ENCODE measurements around the gene LCN15. TPM values are rescaled to one million over a fixed set of nuclear protein-coding genes. Genes with fewer than 3 reads are reported as not detected.

Gene LCN15
- total RNA-seq, 2 experiments from 2014 or later, result not detected

DNA sequence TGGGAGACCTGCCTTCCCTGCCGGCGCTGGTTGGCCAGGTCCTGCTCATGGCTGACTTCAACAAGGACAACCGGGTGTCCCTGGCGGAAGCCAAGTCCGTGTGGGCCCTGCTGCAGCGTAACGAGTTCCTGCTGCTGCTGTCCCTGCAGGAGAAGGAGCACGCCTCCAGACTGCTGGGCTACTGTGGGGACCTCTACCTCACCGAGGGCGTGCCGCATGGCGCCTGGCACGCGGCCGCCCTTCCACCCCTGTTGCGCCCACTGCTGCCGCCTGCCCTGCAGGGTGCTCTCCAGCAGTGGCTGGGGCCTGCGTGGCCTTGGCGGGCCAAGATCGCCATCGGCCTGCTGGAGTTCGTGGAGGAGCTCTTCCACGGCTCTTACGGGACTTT is 41.4 kb downstream of the LCN15 start:
- H3K9me3 Mint-ChIP-seq, result no peaks in the 10 kb centered on the region
- TF ChIP-seq, protein P1, sequence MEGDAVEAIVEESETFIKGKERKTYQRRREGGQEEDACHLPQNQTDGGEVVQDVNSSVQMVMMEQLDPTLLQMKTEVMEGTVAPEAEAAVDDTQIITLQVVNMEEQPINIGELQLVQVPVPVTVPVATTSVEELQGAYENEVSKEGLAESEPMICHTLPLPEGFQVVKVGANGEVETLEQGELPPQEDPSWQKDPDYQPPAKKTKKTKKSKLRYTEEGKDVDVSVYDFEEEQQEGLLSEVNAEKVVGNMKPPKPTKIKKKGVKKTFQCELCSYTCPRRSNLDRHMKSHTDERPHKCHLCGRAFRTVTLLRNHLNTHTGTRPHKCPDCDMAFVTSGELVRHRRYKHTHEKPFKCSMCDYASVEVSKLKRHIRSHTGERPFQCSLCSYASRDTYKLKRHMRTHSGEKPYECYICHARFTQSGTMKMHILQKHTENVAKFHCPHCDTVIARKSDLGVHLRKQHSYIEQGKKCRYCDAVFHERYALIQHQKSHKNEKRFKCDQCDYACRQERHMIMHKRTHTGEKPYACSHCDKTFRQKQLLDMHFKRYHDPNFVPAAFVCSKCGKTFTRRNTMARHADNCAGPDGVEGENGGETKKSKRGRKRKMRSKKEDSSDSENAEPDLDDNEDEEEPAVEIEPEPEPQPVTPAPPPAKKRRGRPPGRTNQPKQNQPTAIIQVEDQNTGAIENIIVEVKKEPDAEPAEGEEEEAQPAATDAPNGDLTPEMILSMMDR (IDR thresholded peaks at IDR 0.05), result no peak
- CTCF ChIA-PET, result no interaction called here
- H3K4me3 Mint-ChIP-seq, result peak overlapping the region; percentile 4
- peaks cover 54% of the 10 kb centered on the region for H3K36me3 ChIP-seq (ENCODE audit: insufficient read depth, low read length)
- no peak overlapping the region for H3K27ac Mint-ChIP-seq
- intact Hi-C loops (cut with DNase I, micrococcal nuclease), result no loop called here
- ATAC-seq (ENCODE audit: poor library complexity) (no peak), DNase-seq (peak in 1 of 14 experiments; percentile 3)
- peaks cover 54% of the 10 kb centered on the region for H3K36me3 Mint-ChIP-seq (ENCODE audit: low read depth)
- no peaks in the 10 kb centered on the region for H3K27me3 ChIP-seq (ENCODE audit: control insufficient read depth in 1 of 2, insufficient read depth in 2 of 2, low read length in 2 of 2)
- peaks cover 24% of the 10 kb centered on the region for H3K4me1 Mint-ChIP-seq (ENCODE audit: low read depth)
- H3K4me1 ChIP-seq (ENCODE audit: insufficient read depth, low read length), result peaks cover 40% of the 10 kb centered on the region
- POLR2A ChIA-PET, result interaction anchor here (2.6 kb wide), 1 partner anchor 9 kb away, joined by 10 read pairs; no protein-coding TSS in a partner anchor
- no peak overlapping the region for H3K4me3 ChIP-seq (ENCODE audit: low read length)
- no peak overlapping the region for H3K27ac ChIP-seq (ENCODE audit: low read depth in 1 of 2, low read length in 2 of 2)
- H3K27me3 Mint-ChIP-seq, result peaks cover 7% of the 10 kb centered on the region
- H3K9me3 ChIP-seq (ENCODE audit: control insufficient read depth in 1 of 2, insufficient read depth in 1 of 2, low read length in 2 of 2), result no peaks in the 10 kb centered on the region

DNA sequence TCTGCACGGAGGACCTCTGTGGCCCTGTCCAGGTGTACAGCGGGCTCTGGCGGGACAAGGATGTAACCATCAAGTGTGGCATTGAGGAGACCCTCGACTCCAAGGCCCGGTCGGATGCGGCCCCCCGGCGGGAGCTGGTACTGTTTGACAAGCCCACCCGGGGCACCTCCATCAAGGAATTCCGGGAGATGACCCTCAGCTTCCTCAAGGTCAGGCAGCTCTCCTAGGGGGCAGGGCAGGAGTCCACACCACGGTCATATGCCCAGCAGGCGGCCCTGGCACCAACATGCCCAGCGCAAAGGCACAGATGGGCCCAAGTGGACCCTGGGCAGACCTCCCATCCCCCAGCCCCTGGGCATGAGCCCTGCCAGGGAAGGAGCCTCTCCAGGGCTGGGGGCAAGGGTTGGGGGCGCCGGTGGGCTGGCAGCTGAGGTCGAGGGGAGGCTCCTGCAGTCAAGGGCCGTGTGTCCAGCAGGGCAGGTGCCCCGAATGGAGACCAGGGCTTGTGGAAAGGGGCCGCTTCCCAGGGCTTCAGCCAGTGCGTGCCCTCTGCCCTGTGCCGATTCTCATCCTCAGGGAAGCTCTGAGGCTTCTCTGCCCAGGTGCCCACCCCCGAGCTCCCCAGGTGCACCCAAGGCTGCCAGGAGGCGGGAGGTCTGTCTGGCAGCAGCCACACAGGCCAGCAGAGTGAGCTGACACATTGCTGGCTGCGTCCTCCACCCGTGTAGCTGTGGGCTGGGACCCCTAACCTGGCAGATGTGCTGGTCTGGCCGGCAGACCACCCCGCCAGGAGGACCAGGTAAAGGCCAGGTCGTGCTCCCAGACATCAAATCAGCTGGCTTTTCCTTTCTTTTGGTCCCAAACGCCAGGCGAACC is 42.0 kb downstream of the LCN15 start:
- no peak overlapping the region for H3K27ac Mint-ChIP-seq
- H3K4me3 ChIP-seq (ENCODE audit: low read length), result no peak overlapping the region
- no peaks in the 10 kb centered on the region for H3K9me3 Mint-ChIP-seq
- peaks cover 36% of the 10 kb centered on the region for H3K4me1 ChIP-seq (ENCODE audit: insufficient read depth, low read length)
- H3K9me3 ChIP-seq (ENCODE audit: control insufficient read depth in 1 of 2, insufficient read depth in 1 of 2, low read length in 2 of 2), result no peaks in the 10 kb centered on the region
- H3K4me1 Mint-ChIP-seq (ENCODE audit: low read depth), result peaks cover 21% of the 10 kb centered on the region
- H3K27me3 ChIP-seq (ENCODE audit: control insufficient read depth in 1 of 2, insufficient read depth in 2 of 2, low read length in 2 of 2), result no peaks in the 10 kb centered on the region
- TF ChIP-seq, protein P1 (IDR thresholded peaks at IDR 0.05), result no peak
- intact Hi-C loops (cut with DNase I, micrococcal nuclease), result no loop called here
- ChIA-PET POLR2A (interaction anchor here (2.6 kb wide), 1 partner anchor 8 kb away, joined by 10 read pairs; no protein-coding TSS in a partner anchor), CTCF (no interaction called here)
- ATAC-seq (ENCODE audit: poor library complexity), result no peak
- DNase-seq, result peak in 1 of 14 experiments; percentile 1
- H3K4me3 Mint-ChIP-seq, result no peak overlapping the region
- H3K27ac ChIP-seq (ENCODE audit: low read depth in 1 of 2, low read length in 2 of 2), result no peak overlapping the region
- H3K36me3 Mint-ChIP-seq (ENCODE audit: low read depth), result peaks cover 49% of the 10 kb centered on the region
- peaks cover 4% of the 10 kb centered on the region for H3K27me3 Mint-ChIP-seq
- H3K36me3 ChIP-seq (ENCODE audit: insufficient read depth, low read length), result peaks cover 54% of the 10 kb centered on the region

DNA sequence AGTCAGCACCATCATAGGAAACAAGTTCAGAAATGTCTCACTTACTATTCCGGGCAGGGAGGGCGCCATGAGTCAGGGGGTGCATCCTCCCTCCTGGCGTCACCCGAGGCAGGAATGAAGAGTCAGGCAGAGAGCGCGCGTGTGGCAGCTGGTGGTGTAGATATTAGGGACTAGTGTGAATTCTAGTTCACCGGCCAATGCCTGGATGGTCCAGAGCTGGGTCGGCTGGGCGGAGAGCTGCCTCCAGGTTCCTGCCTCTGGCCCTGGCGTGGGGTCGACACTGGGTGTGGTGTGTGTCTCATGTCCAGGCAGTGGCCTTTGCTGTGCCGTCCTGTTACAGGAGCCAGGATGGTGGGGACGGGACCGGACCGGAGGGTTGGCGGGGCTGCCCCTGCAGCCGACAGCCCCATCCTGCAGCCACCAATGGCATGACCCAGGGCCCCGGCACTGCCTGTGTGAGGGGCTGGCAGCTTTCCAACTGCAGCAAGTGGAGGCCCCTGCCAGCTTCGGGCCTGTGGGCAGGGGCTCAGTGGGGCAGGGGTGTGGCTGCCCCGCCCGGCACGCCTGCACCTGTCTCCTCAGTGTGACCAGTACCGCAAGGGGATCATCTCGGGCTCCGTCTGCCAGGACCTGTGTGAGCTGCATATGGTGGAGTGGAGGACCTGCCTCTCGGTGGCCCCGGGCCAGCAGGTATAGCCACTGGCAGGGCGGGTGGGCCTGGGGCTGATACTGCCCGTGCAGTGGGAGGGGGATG is 42.8 kb downstream of the LCN15 start:
- peak in 1 of 14 experiments; percentile 30 for DNase-seq
- ATAC-seq (ENCODE audit: poor library complexity), result no peak
- Histone ChIP-seq H3K4me1 (ENCODE audit: insufficient read depth, low read length) (peaks cover 28% of the 10 kb centered on the region), H3K9me3 (ENCODE audit: control insufficient read depth in 1 of 2, insufficient read depth in 1 of 2, low read length in 2 of 2) (no peaks in the 10 kb centered on the region), H3K4me3 (ENCODE audit: low read length) (no peak overlapping the region), H3K36me3 (ENCODE audit: insufficient read depth, low read length) (peaks cover 50% of the 10 kb centered on the region), H3K27ac (ENCODE audit: low read depth in 1 of 2, low read length in 2 of 2) (no peak overlapping the region), H3K27me3 (ENCODE audit: control insufficient read depth in 1 of 2, insufficient read depth in 2 of 2, low read length in 2 of 2) (no peaks in the 10 kb centered on the region)
- Mint-ChIP-seq H3K9me3 (no peaks in the 10 kb centered on the region), H3K36me3 (ENCODE audit: low read depth) (peaks cover 43% of the 10 kb centered on the region), H3K4me1 (ENCODE audit: low read depth) (peaks cover 15% of the 10 kb centered on the region), H3K4me3 (no peak overlapping the region), H3K27ac (peak overlapping the region; percentile 36), H3K27me3 (no peaks in the 10 kb centered on the region)
- intact Hi-C loops (cut with DNase I, micrococcal nuclease), result no loop called here
- CTCF ChIA-PET, result no interaction called here
- POLR2A ChIA-PET, result interaction anchor here (0.6 to 2.6 kb wide), 2 partner anchors 7 to 70 kb away, joined by 3 to 10 read pairs; no protein-coding TSS in a partner anchor
- TF ChIP-seq, protein P1 (IDR thresholded peaks at IDR 0.05), result no peak
